Measurements from ENCODE around the gene DNAJC3.

Gene DNAJC3

GRCh38 chr13:95801825-95802224 is 124.9 kb downstream of the DNAJC3 start:
- DNase-seq, result no peak

GRCh38 chr13:95805921-95806320 is 129.0 kb downstream of the DNAJC3 start:
- in situ Hi-C loops (cut with MboI; ENCODE audit: low pct_unique_long_range_greater_than_20kb, low sequenced_read_pairs), result no loop called here
- no peak for DNase-seq

More at GRCh38 chr13:95801825-95802224, 124.9 kb downstream of the DNAJC3 start:
- in situ Hi-C loops (cut with MboI; ENCODE audit: low pct_unique_long_range_greater_than_20kb, low sequenced_read_pairs), result no loop called here

- in situ Hi-C loops (cut with MboI; ENCODE audit: low pct_unique_long_range_greater_than_20kb, low sequenced_read_pairs), result no loop called here
- no peak for DNase-seq
These were observed 132.5 kb downstream of the DNAJC3 start for GRCh38 chr13:95809429-95809828.

GRCh38 chr13:95813139-95813538 is 136.2 kb downstream of the DNAJC3 start:
- DNase-seq, result peak; percentile 16
- in situ Hi-C loops (cut with MboI; ENCODE audit: low pct_unique_long_range_greater_than_20kb, low sequenced_read_pairs), result no loop called here

- DNase-seq, result no peak
- in situ Hi-C loops (cut with MboI; ENCODE audit: low pct_unique_long_range_greater_than_20kb, low sequenced_read_pairs), result no loop called here
These were observed 137.6 kb downstream of the DNAJC3 start for GRCh38 chr13:95814495-95814894.

- in situ Hi-C loops (cut with MboI; ENCODE audit: low pct_unique_long_range_greater_than_20kb, low sequenced_read_pairs), result no loop called here
- DNase-seq, result no peak
These were observed 145.4 kb downstream of the DNAJC3 start for GRCh38 chr13:95822303-95822702.

GRCh38 chr13:95833126-95833525 is 156.2 kb downstream of the DNAJC3 start:
- no peak for DNase-seq
- in situ Hi-C loops (cut with MboI; ENCODE audit: low pct_unique_long_range_greater_than_20kb, low sequenced_read_pairs), result no loop called here

GRCh38 chr13:95833719-95834118 is 156.8 kb downstream of the DNAJC3 start:
- in situ Hi-C loops (cut with MboI; ENCODE audit: low pct_unique_long_range_greater_than_20kb, low sequenced_read_pairs), result no loop called here
- no peak for DNase-seq

GRCh38 chr13:95834134-95834765 is 157.3 kb downstream of the DNAJC3 start:
- peak; percentile 83 for DNase-seq
- in situ Hi-C loops (cut with MboI; ENCODE audit: low pct_unique_long_range_greater_than_20kb, low sequenced_read_pairs), result no loop called here

GRCh38 chr13:95841894-95842293 is 165.0 kb downstream of the DNAJC3 start:
- no peak for DNase-seq
- in situ Hi-C loops (cut with MboI; ENCODE audit: low pct_unique_long_range_greater_than_20kb, low sequenced_read_pairs), result no loop called here

GRCh38 chr13:95842898-95843297 is 166.0 kb downstream of the DNAJC3 start:
- in situ Hi-C loops (cut with MboI; ENCODE audit: low pct_unique_long_range_greater_than_20kb, low sequenced_read_pairs), result no loop called here
- no peak for DNase-seq
